B cell (primary cell): ENCODE results near the gene ODF2. TPM values are rescaled to one million over a fixed set of nuclear protein-coding genes. Genes with fewer than 3 reads are reported as not detected.

ENCODE experiments used
- ATAC-seq: fragments of 200-7000 bp; cut with Tn5 transposase; one replicate; pipeline ENCODE4 v1.10.0; 2021; ENCODE audit warnings: low read depth, mild to moderate bottlenecking, moderate number of reproducible peaks, moderate library complexity
- CTCF ChIA-PET: fragments of 350-600 bp; sonication (Branson Sonifier 250); formaldehyde crosslinking; loops from one replicate; lab custom pipeline; 2021; ENCODE audit warnings: antibody characterized with exemption, inconsistent platforms; lab: Charles Lee
- POLR2A ChIA-PET: fragments of 350-600 bp; sonication (Branson Sonifier 250); formaldehyde crosslinking; loops from one replicate; lab custom pipeline; 2021; ENCODE audit warnings: antibody characterized with exemption; lab: Charles Lee
- DNase-seq: peaks from one replicate; pipeline ENCODE4 v3.0.0; 2013
- H2AFZ ChIP-seq: 2 replicates; pipeline ENCODE4 v1.6.1; 2012; ENCODE audit warnings: mild to moderate bottlenecking, low read depth, low read length; ENCODE audit not compliant: insufficient read depth, poor library complexity, severe bottlenecking
- H3K27ac ChIP-seq, 2 donors: 1 replicate in 1 of 2; 2 replicates in 1 of 2; pipeline ENCODE4 v1.5.1; 2012 to 2013; ENCODE audit warnings: low read length in 2 of 2, mild to moderate bottlenecking in 2 of 2, moderate library complexity in 1 of 2
- H3K27me3 ChIP-seq, 4 experiments: fragments of 200-600 bp in 1 of 4; sonication (generic) in 1 of 4; replicated peaks in 1 of 4; 1 replicate in 2 of 4; 2 replicates in 2 of 4; pipeline versions ENCODE4 v1.6.1 to v1.7.0; 2013 to 2016; ENCODE audit warnings: low read length in 3 of 4, mild to moderate bottlenecking in 2 of 4, mixed read lengths in 1 of 4, moderate library complexity in 1 of 4; ENCODE audit not compliant: insufficient read depth in 4 of 4, control insufficient read depth in 3 of 4; ENCODE audit errors: control extremely low read depth in 1 of 4
- H3K36me3 ChIP-seq, 2 experiments: replicated peaks in 1 of 2; 1 replicate in 1 of 2; 2 replicates in 1 of 2; pipeline versions ENCODE4 v1.6.1 to v1.7.1; 2013; ENCODE audit warnings: low read length in 1 of 2; ENCODE audit not compliant: insufficient read depth in 2 of 2, control insufficient read depth in 1 of 2; ENCODE audit errors: control extremely low read depth in 1 of 2, extremely low read depth in 1 of 2
- H3K4me1 ChIP-seq, 2 donors: fragments of 200-600 bp in 1 of 2; sonication (generic) in 1 of 2; 1 replicate in 1 of 2; 2 replicates in 1 of 2; pipeline versions ENCODE4 v1.5.1 to v1.6.1; 2013 to 2017; ENCODE audit warnings: low read length in 2 of 2; ENCODE audit not compliant: control insufficient read depth in 2 of 2, insufficient read depth in 2 of 2
- H3K4me2 ChIP-seq: replicated peaks from 2 replicates; pipeline ENCODE3; 2012; ENCODE audit warnings: mild to moderate bottlenecking, low read depth, low read length; ENCODE audit not compliant: poor library complexity, severe bottlenecking
- H3K4me3 ChIP-seq, 5 experiments: fragments of 200-600 bp in 1 of 5; sonication (generic) in 1 of 5; 1 replicate in 3 of 5; 2 replicates in 2 of 5; pipeline versions ENCODE4 v1.5.1 to v1.7.0; 2011 to 2016; ENCODE audit warnings: low read length in 4 of 5, mild to moderate bottlenecking in 4 of 5, low read depth in 2 of 5, control low read depth in 1 of 5, moderate library complexity in 1 of 5; ENCODE audit not compliant: insufficient read depth in 1 of 5; ENCODE audit errors: control extremely low read depth in 1 of 5, extremely low read depth in 1 of 5
- H3K79me2 ChIP-seq: fragments of 200-600 bp; sonication (generic); one replicate; pipeline ENCODE4 v1.6.0; 2016; ENCODE audit warnings: low read length; ENCODE audit not compliant: control insufficient read depth, insufficient read depth
- H3K9ac ChIP-seq: fragments of 200-600 bp; sonication (generic); 2 replicates; pipeline ENCODE4 v1.6.1; 2017; ENCODE audit warnings: mild to moderate bottlenecking, low read length, moderate library complexity
- H3K9me3 ChIP-seq, 3 donors: one replicate each; pipeline versions ENCODE4 v1.6.1 to v1.7.1; 2013; ENCODE audit warnings: low read length in 2 of 3; ENCODE audit not compliant: control insufficient read depth in 2 of 3, insufficient read depth in 1 of 3; ENCODE audit errors: control extremely low read depth in 1 of 3
- H4K20me1 ChIP-seq: 2 replicates; pipeline ENCODE4 v1.6.0; 2012; ENCODE audit warnings: mild to moderate bottlenecking, low read length; ENCODE audit not compliant: insufficient read depth, control insufficient read depth, poor library complexity, severe bottlenecking
- H3K27ac Mint-ChIP-seq: one replicate; pipeline ENCODE4 v1.8.0; 2021; ENCODE audit warnings: mixed read lengths
- H3K27me3 Mint-ChIP-seq: one replicate; pipeline ENCODE4 v1.8.0; 2021; ENCODE audit warnings: mixed read lengths
- H3K4me1 Mint-ChIP-seq: one replicate; pipeline ENCODE4 v1.8.0; 2021; ENCODE audit warnings: mixed read lengths
- H3K4me3 Mint-ChIP-seq: one replicate; pipeline ENCODE4 v1.8.0; 2021; ENCODE audit warnings: mixed read lengths
- H3K9me3 Mint-ChIP-seq: one replicate; pipeline ENCODE4 v1.8.0; 2022; ENCODE audit warnings: mixed read lengths; ENCODE audit not compliant: insufficient read depth
- CTCF ChIP-seq: fragments of 200-600 bp; IDR thresholded peaks from one replicate; pipeline ENCODE4 v1.8.0; 2022; ENCODE audit warnings: antibody characterized with exemption, mild to moderate bottlenecking
- EZH2 ChIP-seq: IDR thresholded peaks from 2 replicates; pipeline ENCODE4 v1.6.1; 2012; ENCODE audit warnings: borderline replicate concordance, low read depth, mild to moderate bottlenecking, moderate library complexity, low read length; ENCODE audit not compliant: insufficient read depth, poor library complexity, severe bottlenecking
- WGBS: methylation state at CpG from one replicate; pipeline ENCODE4 v1.1.5; 2013; ENCODE audit warnings: missing lambda C conversion rate; ENCODE audit not compliant: insufficient coverage; 5-methylcytosine and 5-hydroxymethylcytosine counted together
- intact Hi-C: fragments of 100-400 bp; cut with micrococcal nuclease; formaldehyde crosslinking; loops from one replicate; pipeline ENCODE4 v1.10.0; 2022
- polyA plus RNA-seq: library from polyadenylated mRNA; depleted of rRNA; stranded (reverse); fragments of >200 nt; gene quantifications from 2 replicates; pipeline ENCODE4 v1.2.3, GENCODE V29; 2012
- small RNA-seq: library from RNA; depleted of rRNA; stranded (forward); fragments of <200 nt; gene quantifications from one replicate; pipeline ENCODE3, GENCODE V24; 2012; ENCODE audit warnings: low replicate concordance, low read depth; ENCODE audit not compliant: insufficient read length
- total RNA-seq, 2 donors: library from RNA; stranded (reverse); fragments of 120-200 nt in 1 of 2; gene quantifications; 1 replicate in 1 of 2; 2 replicates in 1 of 2; pipeline versions ENCODE4 v1.2.3 to v1.2.4, GENCODE V29; 2013 to 2022

Gene ODF2
- total and polyA plus RNA-seq, 2 donors (not counting 1 experiment from before 2014, with no cell fraction given): 30.1 to 42.9 TPM

GRCh38 chr9:128550226-128550625 lies 94.4 kb downstream of the ODF2 start:
- peak overlapping the region; percentile 1 for H3K4me3 Mint-ChIP-seq
- H3K9ac ChIP-seq: no peak overlapping the region
- H3K9me3 ChIP-seq: no peaks in the 10 kb centered on the region
- no peak overlapping the region for H2AFZ ChIP-seq
- no peaks in the 10 kb centered on the region for H3K9me3 Mint-ChIP-seq
- intact Hi-C loops: loop anchor here (5.0 to 10.0 kb wide), 4 partner anchors 113 to 355 kb away; partner anchors contain the start of genes CIZ1, COQ4, TRUB2 and ZER1
- H3K4me3 ChIP-seq: no peak overlapping the region
- H3K27me3 ChIP-seq: no peaks in the 10 kb centered on the region
- ChIA-PET POLR2A (interaction anchor here (0.5 to 0.6 kb wide), 2 partner anchors 214 to 332 kb away, joined by 3 read pairs; no protein-coding TSS in a partner anchor), CTCF (interaction anchor here (0.7 to 1.7 kb wide), 4 partner anchors 9 to 180 kb away, joined by 3 to 4 read pairs (median 3); no protein-coding TSS in a partner anchor)
- H3K36me3 ChIP-seq: no peaks in the 10 kb centered on the region
- H3K27ac ChIP-seq: no peak overlapping the region
- H3K4me2 ChIP-seq: no peak overlapping the region
- no peaks in the 10 kb centered on the region for H3K27me3 Mint-ChIP-seq
- H3K27ac Mint-ChIP-seq: peak overlapping the region; percentile 52
- no peak for TF ChIP-seq EZH2
- no peak for TF ChIP-seq CTCF
- ATAC-seq (no peak), DNase-seq (no peak)
- no CpG with 5 or more reads among the region's 2 CpGs for WGBS
- peaks cover 25 to 30% of the 10 kb centered on the region in 2 donors for H3K4me1 ChIP-seq
- H4K20me1 ChIP-seq: peaks cover 11% of the 10 kb centered on the region
- peaks cover 25% of the 10 kb centered on the region for H3K79me2 ChIP-seq
- H3K4me1 Mint-ChIP-seq: peaks cover 9% of the 10 kb centered on the region

Small RNAs within 50 kb of the gene (small RNA-seq; reads per million reads assigned to genes)
- not detected for gene RNU7-171P

Other genes starting within 250 kb of the ODF2 start
- gene GOLGA2, start 180.0 kb upstream of the ODF2 start, total RNA-seq: 76.3 and 87.3 TPM in 2 replicates
- gene GOLGA2, start 180.0 kb upstream of the ODF2 start, polyA plus RNA-seq: 23.2 and 43.6 TPM in 2 replicates
- 8.6 and 13.3 TPM in 2 replicates for gene SWI5, start 179.7 kb upstream of the ODF2 start, total RNA-seq
- 16.1 and 23.3 TPM in 2 replicates for gene SWI5, start 179.7 kb upstream of the ODF2 start, polyA plus RNA-seq
- 21.4 and 21.5 TPM in 2 replicates for gene TRUB2, start 133.6 kb upstream of the ODF2 start, total RNA-seq
- gene TRUB2, start 133.6 kb upstream of the ODF2 start, polyA plus RNA-seq: 5.3 and 7.6 TPM in 2 replicates
- gene COQ4, start 133.2 kb upstream of the ODF2 start, total RNA-seq: 54.9 and 57.3 TPM in 2 replicates
- 55.3 and 62.8 TPM in 2 replicates for gene COQ4, start 133.2 kb upstream of the ODF2 start, polyA plus RNA-seq
- gene SLC27A4, start 115.5 kb upstream of the ODF2 start, total RNA-seq: 12.0 and 12.9 TPM in 2 replicates
- 6.9 and 10.0 TPM in 2 replicates for gene SLC27A4, start 115.5 kb upstream of the ODF2 start, polyA plus RNA-seq
- gene URM1, start 84.6 kb upstream of the ODF2 start, total RNA-seq: 35.6 and 43.8 TPM in 2 replicates
- 24.1 and 40.3 TPM in 2 replicates for gene URM1, start 84.6 kb upstream of the ODF2 start, polyA plus RNA-seq
- gene CERCAM, start 35.1 kb upstream of the ODF2 start, total RNA-seq: 3.4 and 3.8 TPM in 2 replicates
- gene CERCAM, start 35.1 kb upstream of the ODF2 start, polyA plus RNA-seq: 2.4 and 3.2 TPM in 2 replicates
- gene GLE1, start 48.7 kb downstream of the ODF2 start, total RNA-seq: 30.3 and 31.9 TPM in 2 replicates
- gene GLE1, start 48.7 kb downstream of the ODF2 start, polyA plus RNA-seq: 11.8 and 14.6 TPM in 2 replicates
- gene SPTAN1, start 96.6 kb downstream of the ODF2 start, total RNA-seq: 351 and 354 TPM in 2 replicates
- 129 TPM in 2 replicates for gene SPTAN1, start 96.6 kb downstream of the ODF2 start, polyA plus RNA-seq
- gene DYNC2I2, start 200.8 kb downstream of the ODF2 start, total RNA-seq: 76.6 and 83.4 TPM in 2 replicates
- 92.9 and 109 TPM in 2 replicates for gene DYNC2I2, start 200.8 kb downstream of the ODF2 start, polyA plus RNA-seq
- 306 and 309 TPM in 2 replicates for gene SET, start 233.2 kb downstream of the ODF2 start, total RNA-seq
- 54.9 and 74.8 TPM in 2 replicates for gene SET, start 233.2 kb downstream of the ODF2 start, polyA plus RNA-seq
- gene PKN3, start 246.5 kb downstream of the ODF2 start, total RNA-seq: 3.7 and 4.2 TPM in 2 replicates
- gene PKN3, start 246.5 kb downstream of the ODF2 start, polyA plus RNA-seq: 1.4 and 1.8 TPM in 2 replicates